ENCODE data around the gene FAM181A. TPM values are rescaled to one million over a fixed set of nuclear protein-coding genes. Genes with fewer than 3 reads are reported as not detected.

Gene FAM181A
- total and polyA plus RNA-seq, 9 of the 15 experiments (the other 6 are each of a cell fraction or from before 2014, with no cell fraction given), result not detected

GRCh38 chr14:93957333-93957710 is 30.2 kb downstream of the FAM181A start:
- CTCF ChIA-PET (ENCODE audit: low intra/inter-chr PET ratio), result no interaction called here
- no peaks in the 10 kb centered on the region for H3K9me3 ChIP-seq (replicated peaks; ENCODE audit: control insufficient read depth, insufficient read depth, low read depth, low read length)
- no peak overlapping the region for H3K27ac ChIP-seq (ENCODE audit: extremely low read depth, low read depth, low read length)
- no peak overlapping the region for H3K9ac ChIP-seq (ENCODE audit: insufficient read depth in 1 of 2, low read depth in 2 of 2, low read length in 2 of 2)
- BruUV-seq (replicated peaks), result no TSS peak
- DNase-seq (ENCODE audit: extremely low read depth in 1 of 4, low spot score in 3 of 4), result no peak
- 10% methylated on average over 6 of the region's 7 CpGs for WGBS (ENCODE audit: insufficient coverage, low coverage, missing lambda C conversion rate)
- H4K20me1 ChIP-seq (replicated peaks; ENCODE audit: control insufficient read depth, insufficient read depth, low read length), result no peaks in the 10 kb centered on the region
- TF ChIP-seq ZNF444 (CRISPR knock-in tag; IDR thresholded peaks at IDR 0.05) (no peak), TCF3 (CRISPR knock-in tag; IDR thresholded peaks at IDR 0.05) (no peak), ZNF408 (CRISPR knock-in tag; IDR thresholded peaks at IDR 0.05; ENCODE audit: low read depth) (no peak), NFE2L1 (tag; IDR thresholded peaks at IDR 0.05; ENCODE audit: borderline replicate concordance, low read depth) (no peak), THRB (CRISPR knock-in tag; conservative IDR thresholded peaks at IDR 0.05) (no peak), PHB2 (IDR thresholded peaks at IDR 0.05; ENCODE audit: low read depth) (no peak), HMGN3 (IDR thresholded peaks at IDR 0.05; ENCODE audit: borderline replicate concordance, extremely low read depth, insufficient read length, low read depth, low read length) (no peak), SREBF1 (IDR thresholded peaks at IDR 0.05; ENCODE audit: borderline replicate concordance, low read depth, low read length) (no peak), ZNF668 (CRISPR knock-in tag; IDR thresholded peaks at IDR 0.05) (no peak), HBP1 (CRISPR knock-in tag; IDR thresholded peaks at IDR 0.05) (no peak), KLF6 (CRISPR knock-in tag; IDR thresholded peaks at IDR 0.05; ENCODE audit: borderline replicate concordance) (no peak), SMAD3 (CRISPR knock-in tag; conservative IDR thresholded peaks at IDR 0.05) (no peak), CREM (IDR thresholded peaks at IDR 0.05; ENCODE audit: low read depth) (no peak), ETS1 (conservative IDR thresholded peaks at IDR 0.05; ENCODE audit: control insufficient read depth, low read depth, low read length) (no peak), MCM2 (IDR thresholded peaks at IDR 0.05; ENCODE audit: low read depth) (no peak)
- H3K36me3 ChIP-seq (ENCODE audit: control insufficient read depth, insufficient read depth, low read length), result no peaks in the 10 kb centered on the region
- no peaks in the 10 kb centered on the region for H3K79me2 ChIP-seq (ENCODE audit: control insufficient read depth, insufficient read depth, low read length)
- H3K4me1 ChIP-seq (replicated peaks in 1 of 2; ENCODE audit: control insufficient read depth in 2 of 2, insufficient read depth in 2 of 2, low read length in 2 of 2), result peaks cover 0 to 8% of the 10 kb centered on the region in 2 experiments; a peak in 1 of 5 replicates
- in situ Hi-C loops (cut with MboI) (no loop called here), intact Hi-C loops (cut with micrococcal nuclease) (no loop called here)
- no peak overlapping the region for H3K4me3 ChIP-seq
- POLR2A ChIA-PET, result no interaction called here
- no peak for ATAC-seq
- no peak overlapping the region for H3K4me2 ChIP-seq (ENCODE audit: insufficient read depth, low read length)
- peaks cover 2 to 20% of the 10 kb centered on the region in 2 experiments; a peak in 1 of 5 replicates for H3K27me3 ChIP-seq (ENCODE audit: control insufficient read depth in 2 of 2, insufficient read depth in 2 of 2, low read length in 2 of 2)
- no peak for FAIRE-seq
- H3K9me1 ChIP-seq (ENCODE audit: control insufficient read depth, insufficient read depth, low read length), result no peaks in the 10 kb centered on the region
- no peak overlapping the region for H2AFZ ChIP-seq (ENCODE audit: low read depth, low read length)
